ENCODE results near the gene OST4. TPM values are rescaled to one million over a fixed set of nuclear protein-coding genes. Genes with fewer than 3 reads are reported as not detected.

The OST4 gene
- total and polyA plus RNA-seq, 4 donors = 219 to 750 (median 396) TPM

DNA sequence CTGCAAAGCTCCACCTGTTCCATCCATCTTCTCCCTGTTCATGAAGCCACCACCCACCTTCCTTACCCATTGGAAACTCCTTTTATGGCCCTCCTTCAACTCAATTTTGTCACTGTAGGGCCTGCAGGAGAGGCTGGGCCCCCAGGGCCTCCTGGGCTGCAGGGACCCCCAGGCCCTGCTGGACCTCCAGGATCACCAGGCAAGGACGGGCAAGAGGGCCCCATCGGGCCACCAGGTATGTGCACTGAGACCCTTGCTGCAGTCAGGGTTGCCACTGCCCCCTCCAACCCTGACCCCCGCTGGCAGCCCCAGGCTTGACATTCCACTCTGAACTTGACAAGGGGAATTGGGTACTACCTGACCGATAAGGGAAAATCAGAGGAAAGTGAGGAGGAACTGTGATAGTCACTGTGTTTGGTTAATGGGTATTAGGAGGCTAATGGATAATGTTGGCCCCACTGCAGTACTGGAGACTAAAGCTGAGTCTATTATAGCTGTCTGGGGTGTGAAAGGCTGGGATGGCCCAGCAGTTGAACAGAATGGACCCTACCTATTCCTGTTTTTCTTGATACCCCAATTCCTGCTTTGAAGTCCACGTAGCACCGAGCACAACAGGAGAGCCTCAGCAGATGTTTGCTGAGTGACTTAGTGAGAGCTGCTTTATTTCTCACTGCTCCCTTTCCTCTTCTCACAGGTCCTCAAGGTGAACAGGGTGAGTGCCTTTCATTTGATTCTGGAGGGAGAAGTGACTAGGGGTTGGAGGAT is 13.0 kb upstream of the OST4 start:
- no peaks in the 10 kb centered on the region for H3K9me3 ChIP-seq (ENCODE audit: control insufficient read depth, low read length)
- intact Hi-C loops (cut with DNase I) = loop anchor here (5.0 kb wide), 4 partner anchors 32 to 122 kb away; partner anchors contain the start of genes TMEM214 (in 2 of the 2), AGBL5 (in 1 of the 2) and PREB (in 1 of the 2)
- ATAC-seq (ENCODE audit: low FRiP score) (no peak), DNase-seq (no peak)
- H3K27me3 ChIP-seq (ENCODE audit: control insufficient read depth in 1 of 2, insufficient read depth in 2 of 2, low read length in 1 of 2) = no peaks in the 10 kb centered on the region
- H3K27ac ChIP-seq (ENCODE audit: low read depth in 1 of 2, low read length in 2 of 2) = no peak overlapping the region
- H3K36me3 ChIP-seq (ENCODE audit: control insufficient read depth in 1 of 2, insufficient read depth in 2 of 2, low read length in 1 of 2) = peaks cover 0 to 2% of the 10 kb centered on the region in 2 donors
- no peaks in the 10 kb centered on the region for H3K4me1 ChIP-seq (ENCODE audit: control insufficient read depth in 1 of 2, insufficient read depth in 2 of 2, low read length in 2 of 2)
- H3K4me3 ChIP-seq (ENCODE audit: low read length in 2 of 2) = no peak overlapping the region
- 82 to 85% methylated on average over 6 of the region's 6 CpGs for WGBS, 2 donors

DNA sequence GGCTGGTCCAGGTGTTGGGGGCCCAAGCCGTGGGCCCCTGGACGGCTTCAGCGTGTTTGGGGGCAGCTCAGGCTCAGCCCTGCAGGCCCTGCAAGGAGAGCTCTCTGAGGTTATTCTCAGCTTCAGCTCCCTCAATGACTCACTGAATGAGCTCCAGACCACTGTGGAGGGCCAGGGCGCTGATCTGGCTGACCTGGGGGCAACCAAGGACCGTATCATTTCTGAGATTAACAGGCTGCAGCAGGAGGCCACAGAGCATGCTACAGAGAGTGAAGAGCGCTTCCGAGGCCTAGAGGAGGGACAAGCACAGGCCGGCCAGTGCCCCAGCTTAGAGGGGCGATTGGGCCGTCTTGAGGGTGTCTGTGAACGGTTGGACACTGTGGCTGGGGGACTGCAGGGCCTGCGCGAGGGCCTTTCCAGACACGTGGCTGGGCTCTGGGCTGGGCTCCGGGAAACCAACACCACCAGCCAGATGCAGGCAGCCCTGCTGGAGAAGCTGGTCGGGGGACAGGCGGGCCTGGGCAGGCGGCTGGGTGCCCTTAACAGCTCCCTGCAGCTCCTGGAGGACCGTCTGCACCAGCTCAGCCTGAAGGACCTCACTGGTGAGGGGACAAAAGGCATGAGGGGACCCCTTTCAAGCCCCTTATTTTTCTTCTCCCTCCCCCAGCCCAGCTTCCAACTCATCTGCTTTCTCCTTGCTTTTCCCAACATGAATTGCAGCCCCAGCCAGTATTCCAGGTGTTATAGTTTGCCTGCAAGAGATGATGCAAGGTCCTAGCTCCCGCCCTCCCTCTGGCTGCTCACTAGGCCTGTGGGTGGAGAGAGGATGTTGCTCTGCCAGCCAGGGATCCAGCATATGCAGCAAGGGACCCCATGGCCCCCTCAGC is 12.2 kb upstream of the OST4 start:
- Histone ChIP-seq H3K4me1 (ENCODE audit: control insufficient read depth in 1 of 2, insufficient read depth in 2 of 2, low read length in 2 of 2) (no peaks in the 10 kb centered on the region), H3K27me3 (ENCODE audit: control insufficient read depth in 1 of 2, insufficient read depth in 2 of 2, low read length in 1 of 2) (no peaks in the 10 kb centered on the region), H3K9me3 (ENCODE audit: control insufficient read depth, low read length) (no peaks in the 10 kb centered on the region), H3K27ac (ENCODE audit: low read depth in 1 of 2, low read length in 2 of 2) (no peak overlapping the region), H3K36me3 (ENCODE audit: control insufficient read depth in 1 of 2, insufficient read depth in 2 of 2, low read length in 1 of 2) (peaks cover 0 to 2% of the 10 kb centered on the region in 2 donors), H3K4me3 (ENCODE audit: low read length in 2 of 2) (no peak overlapping the region)
- ATAC-seq (ENCODE audit: low FRiP score) (no peak), DNase-seq (no peak)
- WGBS, 2 donors = 72 to 79% methylated on average over 19 to 20 of the region's 20 CpGs
- intact Hi-C loops (cut with DNase I) = loop anchor here (5.0 kb wide), 1 partner anchor 51 kb away; the partner anchor contains the start of gene TMEM214 (in 2 of the 2)

DNA sequence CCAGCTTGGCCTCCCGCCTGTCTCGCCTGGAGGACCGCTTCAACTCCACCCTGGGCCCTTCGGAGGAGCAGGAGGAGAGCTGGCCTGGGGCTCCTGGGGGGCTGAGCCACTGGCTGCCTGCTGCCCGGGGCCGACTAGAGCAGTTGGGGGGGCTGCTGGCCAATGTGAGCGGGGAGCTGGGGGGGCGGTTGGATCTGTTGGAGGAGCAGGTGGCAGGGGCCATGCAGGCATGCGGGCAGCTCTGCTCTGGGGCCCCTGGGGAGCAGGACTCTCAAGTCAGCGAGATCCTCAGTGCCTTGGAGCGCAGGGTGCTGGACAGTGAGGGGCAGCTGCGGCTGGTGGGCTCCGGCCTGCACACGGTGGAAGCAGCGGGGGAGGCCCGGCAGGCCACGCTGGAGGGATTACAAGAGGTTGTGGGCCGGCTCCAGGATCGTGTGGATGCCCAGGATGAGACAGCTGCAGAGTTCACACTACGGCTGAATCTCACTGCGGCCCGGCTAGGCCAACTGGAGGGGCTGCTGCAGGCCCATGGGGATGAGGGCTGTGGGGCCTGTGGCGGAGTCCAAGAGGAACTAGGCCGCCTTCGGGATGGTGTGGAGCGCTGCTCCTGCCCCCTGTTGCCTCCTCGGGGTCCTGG is 11.4 kb upstream of the OST4 start:
- no peaks in the 10 kb centered on the region for H3K9me3 ChIP-seq (ENCODE audit: control insufficient read depth, low read length)
- DNase-seq (no peak), ATAC-seq (ENCODE audit: low FRiP score) (no peak)
- no peak overlapping the region for H3K27ac ChIP-seq (ENCODE audit: low read depth in 1 of 2, low read length in 2 of 2)
- H3K4me3 ChIP-seq (ENCODE audit: low read length in 2 of 2) = no peak overlapping the region
- H3K4me1 ChIP-seq (ENCODE audit: control insufficient read depth in 1 of 2, insufficient read depth in 2 of 2, low read length in 2 of 2) = no peaks in the 10 kb centered on the region
- H3K27me3 ChIP-seq (ENCODE audit: control insufficient read depth in 1 of 2, insufficient read depth in 2 of 2, low read length in 1 of 2) = no peaks in the 10 kb centered on the region
- H3K36me3 ChIP-seq (ENCODE audit: control insufficient read depth in 1 of 2, insufficient read depth in 2 of 2, low read length in 1 of 2) = peaks cover 0 to 2% of the 10 kb centered on the region in 2 donors
- intact Hi-C loops (cut with DNase I) = loop anchor here (5.0 kb wide), 1 partner anchor 51 kb away; the partner anchor contains the start of gene TMEM214 (in 2 of the 2)
- 81 to 83% methylated on average over 26 to 27 of the region's 27 CpGs for WGBS, 2 donors

DNA sequence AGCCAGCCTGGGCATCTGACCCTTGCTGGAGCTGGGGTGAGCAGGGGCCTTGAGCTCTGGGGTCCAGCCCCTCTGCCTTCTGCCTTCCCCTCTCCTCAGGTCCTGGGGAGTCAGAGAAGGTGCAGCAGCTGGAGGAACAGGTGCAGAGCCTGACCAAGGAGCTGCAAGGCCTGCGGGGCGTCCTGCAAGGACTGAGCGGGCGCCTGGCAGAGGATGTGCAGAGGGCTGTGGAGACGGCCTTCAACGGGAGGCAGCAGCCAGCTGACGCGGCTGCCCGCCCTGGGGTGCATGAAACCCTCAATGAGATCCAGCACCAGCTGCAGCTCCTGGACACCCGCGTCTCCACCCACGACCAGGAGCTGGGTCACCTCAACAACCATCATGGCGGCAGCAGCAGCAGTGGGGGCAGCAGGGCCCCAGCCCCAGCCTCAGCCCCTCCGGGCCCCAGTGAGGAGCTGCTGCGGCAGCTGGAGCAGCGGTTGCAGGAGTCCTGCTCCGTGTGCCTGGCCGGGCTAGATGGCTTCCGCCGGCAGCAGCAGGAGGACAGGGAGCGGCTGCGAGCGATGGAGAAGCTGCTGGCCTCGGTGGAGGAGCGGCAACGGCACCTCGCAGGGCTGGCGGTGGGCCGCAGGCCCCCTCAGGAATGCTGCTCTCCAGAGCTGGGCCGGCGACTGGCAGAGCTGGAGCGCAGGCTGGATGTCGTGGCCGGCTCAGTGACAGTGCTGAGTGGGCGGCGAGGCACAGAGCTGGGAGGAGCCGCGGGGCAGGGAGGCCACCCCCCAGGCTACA is 10.7 kb upstream of the OST4 start:
- 80 to 85% methylated on average over 38 of the region's 38 CpGs for WGBS, 2 donors
- intact Hi-C loops (cut with DNase I) = loop anchor here (5.0 kb wide), 1 partner anchor 50 kb away; the partner anchor contains the start of gene TMEM214 (in 2 of the 2)
- no peaks in the 10 kb centered on the region for H3K4me1 ChIP-seq (ENCODE audit: control insufficient read depth in 1 of 2, insufficient read depth in 2 of 2, low read length in 2 of 2)

DNA sequence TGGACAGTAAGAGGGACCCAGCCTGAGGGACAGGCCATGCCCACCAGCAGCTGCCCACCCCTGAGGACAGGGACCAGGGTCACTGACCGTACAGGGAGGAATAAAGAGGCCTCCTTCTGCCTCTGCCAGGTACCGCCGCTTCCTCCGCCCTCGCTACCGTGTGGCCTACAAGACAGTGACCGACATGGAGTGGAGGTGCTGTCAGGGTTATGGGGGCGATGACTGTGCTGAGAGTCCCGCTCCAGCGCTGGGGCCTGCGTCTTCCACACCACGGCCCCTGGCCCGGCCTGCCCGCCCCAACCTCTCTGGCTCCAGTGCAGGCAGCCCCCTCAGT is 9.1 kb upstream of the OST4 start:
- 48 to 52% methylated on average over 14 of the region's 14 CpGs for WGBS, 2 donors
- Histone ChIP-seq H3K27ac (ENCODE audit: low read depth in 1 of 2, low read length in 2 of 2) (peak overlapping the region in 1 of 2 donors; percentile 56), H3K36me3 (ENCODE audit: control insufficient read depth in 1 of 2, insufficient read depth in 2 of 2, low read length in 1 of 2) (peaks cover 0 to 2% of the 10 kb centered on the region in 2 donors), H3K4me1 (ENCODE audit: control insufficient read depth in 1 of 2, insufficient read depth in 2 of 2, low read length in 2 of 2) (no peaks in the 10 kb centered on the region), H3K4me3 (ENCODE audit: low read length in 2 of 2) (peak overlapping the region in 1 of 2 donors; percentile 77), H3K9me3 (ENCODE audit: control insufficient read depth, low read length) (no peaks in the 10 kb centered on the region), H3K27me3 (ENCODE audit: control insufficient read depth in 1 of 2, insufficient read depth in 2 of 2, low read length in 1 of 2) (no peaks in the 10 kb centered on the region)
- DNase-seq = peak in 1 of 2 donors; percentile 61
- no peak for ATAC-seq (ENCODE audit: low FRiP score)
- intact Hi-C loops (cut with DNase I) = loop anchor here (5.0 kb wide), 1 partner anchor 48 kb away; the partner anchor contains the start of gene TMEM214 (in 2 of the 2)

More for the DNA sequence above, 10.7 kb upstream of the OST4 start:
- Histone ChIP-seq H3K9me3 (ENCODE audit: control insufficient read depth, low read length) (no peaks in the 10 kb centered on the region), H3K36me3 (ENCODE audit: control insufficient read depth in 1 of 2, insufficient read depth in 2 of 2, low read length in 1 of 2) (peaks cover 0 to 2% of the 10 kb centered on the region in 2 donors), H3K27ac (ENCODE audit: low read depth in 1 of 2, low read length in 2 of 2) (no peak overlapping the region), H3K27me3 (ENCODE audit: control insufficient read depth in 1 of 2, insufficient read depth in 2 of 2, low read length in 1 of 2) (no peaks in the 10 kb centered on the region), H3K4me3 (ENCODE audit: low read length in 2 of 2) (no peak overlapping the region)
- ATAC-seq (ENCODE audit: low FRiP score) = no peak
- no peak for DNase-seq

DNA sequence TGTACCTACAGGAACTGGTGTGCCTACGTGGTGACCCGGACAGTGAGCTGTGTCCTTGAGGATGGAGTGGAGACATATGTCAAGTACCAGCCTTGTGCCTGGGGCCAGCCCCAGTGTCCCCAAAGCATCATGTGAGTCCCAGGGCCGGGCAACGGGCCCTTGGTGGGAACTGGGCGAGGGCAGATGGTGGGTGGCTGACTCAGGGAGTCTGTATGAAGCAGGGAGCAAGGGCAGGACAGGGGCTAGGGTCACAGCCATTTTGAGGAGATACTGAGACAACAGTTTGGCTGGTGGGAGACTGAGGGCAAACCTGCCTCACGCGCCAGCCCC is 8.7 kb upstream of the OST4 start:
- Histone ChIP-seq H3K36me3 (ENCODE audit: control insufficient read depth in 1 of 2, insufficient read depth in 2 of 2, low read length in 1 of 2) (peaks cover 0 to 2% of the 10 kb centered on the region in 2 donors), H3K9me3 (ENCODE audit: control insufficient read depth, low read length) (no peaks in the 10 kb centered on the region), H3K4me1 (ENCODE audit: control insufficient read depth in 1 of 2, insufficient read depth in 2 of 2, low read length in 2 of 2) (no peaks in the 10 kb centered on the region), H3K27ac (ENCODE audit: low read depth in 1 of 2, low read length in 2 of 2) (peak overlapping the region; percentile 3 to 56), H3K27me3 (ENCODE audit: control insufficient read depth in 1 of 2, insufficient read depth in 2 of 2, low read length in 1 of 2) (no peaks in the 10 kb centered on the region), H3K4me3 (ENCODE audit: low read length in 2 of 2) (peak overlapping the region; percentile 28 to 77)
- intact Hi-C loops (cut with DNase I) = loop anchor here (5.0 kb wide), 1 partner anchor 48 kb away; the partner anchor contains the start of gene TMEM214 (in 2 of the 2)
- DNase-seq = no peak
- ATAC-seq (ENCODE audit: low FRiP score) = no peak
- 3 to 10% methylated on average over 7 of the region's 7 CpGs for WGBS, 2 donors

DNA sequence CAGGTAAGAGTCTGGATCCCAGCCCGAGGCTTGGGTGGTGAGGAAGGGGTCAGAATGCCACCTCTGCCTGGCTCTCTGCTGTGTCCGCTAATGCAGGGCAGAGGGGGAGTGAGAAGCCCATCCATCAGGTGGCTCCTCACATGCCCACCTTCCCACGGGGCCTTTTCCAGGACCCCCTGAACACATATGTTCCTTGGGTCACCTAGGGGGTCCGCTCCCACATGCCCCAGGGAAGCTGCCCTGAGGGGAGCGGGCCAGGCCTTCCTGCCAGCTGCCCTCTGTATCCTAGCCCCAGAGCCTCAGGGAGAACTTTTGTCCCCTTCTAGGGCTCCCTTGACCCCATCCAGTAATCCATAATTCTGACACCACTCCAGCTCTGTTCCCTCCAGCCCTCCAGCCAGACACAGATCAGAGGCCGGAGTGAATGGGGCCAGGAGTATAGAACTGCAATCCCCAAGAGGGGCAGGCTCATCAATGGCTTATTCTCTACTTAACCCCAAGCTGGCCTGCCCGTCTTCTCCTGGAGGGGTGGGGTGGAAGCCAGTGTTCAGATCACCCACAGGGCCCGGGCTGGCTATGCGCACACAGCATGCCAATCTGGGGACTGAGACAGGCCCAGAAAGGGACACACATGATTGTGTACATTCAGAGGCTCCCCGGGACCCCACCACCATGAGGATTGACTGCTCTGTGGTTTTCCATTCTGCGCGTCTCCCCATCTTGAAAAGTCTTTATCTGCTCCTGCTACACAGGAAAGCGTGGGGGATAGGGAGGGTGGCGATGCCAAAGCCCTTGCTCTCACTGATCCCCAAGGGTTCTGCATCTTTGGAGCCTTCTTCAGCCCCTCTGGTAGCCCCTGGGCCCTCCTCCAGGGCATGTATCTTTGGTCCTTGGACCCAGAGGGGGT is 8.0 kb upstream of the OST4 start:
- 6 to 7% methylated on average over 14 of the region's 14 CpGs for WGBS, 2 donors
- intact Hi-C loops (cut with DNase I) = loop anchor here (2.0 to 5.0 kb wide), 3 partner anchors 29 to 47 kb away; partner anchors contain the start of genes TMEM214 (in 2 of the 2) and AGBL5 (in 1 of the 2)
- peak overlapping the region; percentile 3 to 56 for H3K27ac ChIP-seq (ENCODE audit: low read depth in 1 of 2, low read length in 2 of 2)
- no peaks in the 10 kb centered on the region for H3K4me1 ChIP-seq (ENCODE audit: control insufficient read depth in 1 of 2, insufficient read depth in 2 of 2, low read length in 2 of 2)
- H3K4me3 ChIP-seq (ENCODE audit: low read length in 2 of 2) = peak overlapping the region; percentile 28 to 77
- ATAC-seq (ENCODE audit: low FRiP score) = no peak
- H3K36me3 ChIP-seq (ENCODE audit: control insufficient read depth in 1 of 2, insufficient read depth in 2 of 2, low read length in 1 of 2) = peaks cover 0 to 2% of the 10 kb centered on the region in 2 donors
- H3K27me3 ChIP-seq (ENCODE audit: control insufficient read depth in 1 of 2, insufficient read depth in 2 of 2, low read length in 1 of 2) = no peaks in the 10 kb centered on the region
- H3K9me3 ChIP-seq (ENCODE audit: control insufficient read depth, low read length) = no peaks in the 10 kb centered on the region
- no peak for DNase-seq

Measured in aorta (tissue), 5 donors.